ENCODE measurements around the gene SEPTIN2. TPM values are rescaled to one million over a fixed set of nuclear protein-coding genes. Genes with fewer than 3 reads are reported as not detected.

The SEPTIN2 gene
- polyA plus RNA-seq, 1 donor (not counting 4 experiments of a cell fraction or from before 2014, with no cell fraction given): 644 TPM

DNA sequence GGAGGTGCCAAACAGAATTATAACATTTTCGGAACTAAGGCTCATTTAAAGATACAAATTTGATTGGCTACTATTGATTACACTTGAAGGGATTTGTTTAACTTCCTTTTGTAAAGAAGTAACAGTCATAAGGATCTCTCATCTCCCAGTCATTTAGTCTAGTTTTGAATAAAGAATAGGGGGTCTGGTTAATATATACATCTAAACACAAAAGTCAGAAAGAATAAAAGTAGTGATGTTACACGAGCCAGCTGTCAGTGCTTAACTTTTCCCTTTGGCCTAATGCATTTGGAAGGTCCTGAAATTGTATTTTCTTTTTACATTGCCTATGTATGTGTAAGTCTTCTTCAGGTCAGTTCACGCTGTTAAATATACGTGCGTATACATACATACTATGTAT is 8.1 kb downstream of the SEPTIN2 start:
- Histone ChIP-seq H3K4me1 (ENCODE audit: control insufficient read depth, extremely low read depth, insufficient read depth, low read length) (peaks cover 4% of the 10 kb centered on the region), H3K4me2 (ENCODE audit: control insufficient read depth, extremely low read depth, insufficient read depth, low read depth, low read length) (no peak overlapping the region), H3K79me2 (ENCODE audit: control insufficient read depth, insufficient read depth, low read length) (peaks cover 81% of the 10 kb centered on the region), H3K36me3 (ENCODE audit: control insufficient read depth in 2 of 2, extremely low read depth in 1 of 2, insufficient read depth in 2 of 2, low read length in 2 of 2) (peaks cover 3 to 11% of the 10 kb centered on the region in 2 experiments), H3K9ac (ENCODE audit: control insufficient read depth, extremely low read depth, insufficient read depth, low read length) (no peak overlapping the region), H3K9me1 (ENCODE audit: control insufficient read depth, extremely low read depth, insufficient read depth, low read length) (peaks cover 2% of the 10 kb centered on the region), H4K20me1 (ENCODE audit: control insufficient read depth, extremely low read depth, insufficient read depth, low read length) (peaks cover 11% of the 10 kb centered on the region), H3K9me3 (ENCODE audit: control insufficient read depth, low read depth, low read length) (no peaks in the 10 kb centered on the region), H2AFZ (ENCODE audit: control insufficient read depth, low read length) (no peak overlapping the region), H3K4me3 (ENCODE audit: control insufficient read depth in 2 of 3, extremely low read depth in 1 of 3, insufficient read depth in 2 of 3, low read depth in 1 of 3, low read length in 3 of 3) (no peak overlapping the region), H3K27me3 (ENCODE audit: control insufficient read depth, extremely low read depth, insufficient read depth, low read length) (no peaks in the 10 kb centered on the region), H3K27ac (ENCODE audit: control insufficient read depth, insufficient read depth, low read length) (no peak overlapping the region)
- FAIRE-seq: no peak
- dilution Hi-C loops (cut with MboI; ENCODE audit: extremely low pct_ligation_motif_present, low sequenced_read_pairs): no loop called here
- no peak for TF ChIP-seq EZH2 (IDR thresholded peaks at IDR 0.05; ENCODE audit: low read length)
- TF ChIP-seq, protein P1, sequence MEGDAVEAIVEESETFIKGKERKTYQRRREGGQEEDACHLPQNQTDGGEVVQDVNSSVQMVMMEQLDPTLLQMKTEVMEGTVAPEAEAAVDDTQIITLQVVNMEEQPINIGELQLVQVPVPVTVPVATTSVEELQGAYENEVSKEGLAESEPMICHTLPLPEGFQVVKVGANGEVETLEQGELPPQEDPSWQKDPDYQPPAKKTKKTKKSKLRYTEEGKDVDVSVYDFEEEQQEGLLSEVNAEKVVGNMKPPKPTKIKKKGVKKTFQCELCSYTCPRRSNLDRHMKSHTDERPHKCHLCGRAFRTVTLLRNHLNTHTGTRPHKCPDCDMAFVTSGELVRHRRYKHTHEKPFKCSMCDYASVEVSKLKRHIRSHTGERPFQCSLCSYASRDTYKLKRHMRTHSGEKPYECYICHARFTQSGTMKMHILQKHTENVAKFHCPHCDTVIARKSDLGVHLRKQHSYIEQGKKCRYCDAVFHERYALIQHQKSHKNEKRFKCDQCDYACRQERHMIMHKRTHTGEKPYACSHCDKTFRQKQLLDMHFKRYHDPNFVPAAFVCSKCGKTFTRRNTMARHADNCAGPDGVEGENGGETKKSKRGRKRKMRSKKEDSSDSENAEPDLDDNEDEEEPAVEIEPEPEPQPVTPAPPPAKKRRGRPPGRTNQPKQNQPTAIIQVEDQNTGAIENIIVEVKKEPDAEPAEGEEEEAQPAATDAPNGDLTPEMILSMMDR (optimal IDR thresholded peaks at IDR 0.05 in 1 of 3, IDR thresholded peaks at IDR 0.05 in 1 of 3, conservative IDR thresholded peaks at IDR 0.05 in 1 of 3; ENCODE audit: extremely low read depth in 1 of 3, insufficient read depth in 2 of 3, low read length in 3 of 3): no peak
- no peak for DNase-seq (ENCODE audit: low read depth, low spot score)

DNA sequence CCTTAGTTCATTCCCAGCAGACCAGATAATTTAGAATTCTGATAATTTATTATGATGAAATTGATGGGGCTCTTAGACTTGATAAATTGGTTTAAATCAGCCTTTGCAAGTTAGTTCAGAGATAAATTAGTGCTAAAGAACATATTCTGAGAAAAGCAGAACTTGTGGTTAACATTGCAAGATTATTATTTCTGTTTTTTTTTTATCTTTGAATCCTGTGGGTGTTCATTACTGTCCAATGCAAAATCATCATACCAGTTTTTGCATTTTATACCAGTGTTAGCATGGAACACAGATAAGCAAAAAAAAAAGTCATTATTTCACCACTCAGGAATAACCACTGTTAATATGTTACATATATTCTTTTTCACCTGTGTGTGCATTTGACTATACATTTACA is 9.1 kb downstream of the SEPTIN2 start:
- no peak overlapping the region for H3K9ac ChIP-seq (ENCODE audit: control insufficient read depth, extremely low read depth, insufficient read depth, low read length)
- H3K79me2 ChIP-seq (ENCODE audit: control insufficient read depth, insufficient read depth, low read length): peaks cover 71% of the 10 kb centered on the region
- dilution Hi-C loops (cut with MboI; ENCODE audit: extremely low pct_ligation_motif_present, low sequenced_read_pairs): no loop called here
- H2AFZ ChIP-seq (ENCODE audit: control insufficient read depth, low read length): no peak overlapping the region
- H3K9me3 ChIP-seq (ENCODE audit: control insufficient read depth, low read depth, low read length): no peaks in the 10 kb centered on the region
- DNase-seq (ENCODE audit: low read depth, low spot score) (no peak), FAIRE-seq (no peak)
- TF ChIP-seq, protein P1 (optimal IDR thresholded peaks at IDR 0.05 in 1 of 3, IDR thresholded peaks at IDR 0.05 in 1 of 3, conservative IDR thresholded peaks at IDR 0.05 in 1 of 3; ENCODE audit: extremely low read depth in 1 of 3, insufficient read depth in 2 of 3, low read length in 3 of 3): no peak
- TF ChIP-seq EZH2 (IDR thresholded peaks at IDR 0.05; ENCODE audit: low read length): no peak
- peaks cover 2% of the 10 kb centered on the region for H3K9me1 ChIP-seq (ENCODE audit: control insufficient read depth, extremely low read depth, insufficient read depth, low read length)
- peaks cover 6% of the 10 kb centered on the region for H3K4me1 ChIP-seq (ENCODE audit: control insufficient read depth, extremely low read depth, insufficient read depth, low read length)
- peaks cover 11% of the 10 kb centered on the region for H4K20me1 ChIP-seq (ENCODE audit: control insufficient read depth, extremely low read depth, insufficient read depth, low read length)
- no peak overlapping the region for H3K27ac ChIP-seq (ENCODE audit: control insufficient read depth, insufficient read depth, low read length)
- no peak overlapping the region for H3K4me2 ChIP-seq (ENCODE audit: control insufficient read depth, extremely low read depth, insufficient read depth, low read depth, low read length)
- no peaks in the 10 kb centered on the region for H3K27me3 ChIP-seq (ENCODE audit: control insufficient read depth, extremely low read depth, insufficient read depth, low read length)
- H3K36me3 ChIP-seq (ENCODE audit: control insufficient read depth in 2 of 2, extremely low read depth in 1 of 2, insufficient read depth in 2 of 2, low read length in 2 of 2): peaks cover 3 to 13% of the 10 kb centered on the region in 2 experiments
- no peak overlapping the region for H3K4me3 ChIP-seq (ENCODE audit: control insufficient read depth in 2 of 3, extremely low read depth in 1 of 3, insufficient read depth in 2 of 3, low read depth in 1 of 3, low read length in 3 of 3)
